K562 (cell line): Measurements from ENCODE around the gene NTM. TPM values are rescaled to one million over a fixed set of nuclear protein-coding genes. Genes with fewer than 3 reads are reported as not detected.

Source experiments
- ATAC-seq: fragments of 200-7000 bp; cut with Tn5 transposase; 3 replicates; pipeline ENCODE4 v1.9.1; 2020; ENCODE audit warnings: moderate library complexity
- BruUV-seq: library from RNA; stranded (reverse); fragments of 400-500 nt; replicated peaks from 2 replicates; lab custom pipeline; 2021; lab: Mats Ljungman, UMichigan
- CTCF ChIA-PET: fragments of 300-600 bp; formaldehyde crosslinking; extraction: SDS; loops from one replicate; lab custom pipeline; 2021; ENCODE audit warnings: low intra/inter-chr PET ratio; lab: Yijun Ruan, JAX
- POLR2A ChIA-PET: fragments of 300-600, 350-650 bp; sonication (Branson Sonifier 250); formaldehyde crosslinking; extraction: SDS; loops from one replicate; lab custom pipeline; 2021; ENCODE audit warnings: antibody characterized with exemption, inconsistent platforms; lab: Yijun Ruan, JAX
- DNase-seq, 4 experiments: peaks; one replicate each; pipeline versions ENCODE4 v3.0.0 to v3.0.0-alpha.2; 2011 to 2018; ENCODE audit warnings: low spot score in 3 of 4, mixed read lengths in 3 of 4; ENCODE audit errors: extremely low read depth in 1 of 4
- FAIRE-seq: peaks from 2 replicates; lab custom pipeline; 2011; peaks lifted over from hg19 to GRCh38; lab: Jason Lieb, UNC
- H2AFZ ChIP-seq: 2 replicates; pipeline ENCODE4 v1.6.0; 2011; ENCODE audit warnings: low read depth, low read length, control low read depth, inconsistent platforms
- H3K27ac ChIP-seq: fragments of 200-600 bp; 3 replicates; pipeline ENCODE4 v1.8.0; 2011; ENCODE audit warnings: low read depth, mild to moderate bottlenecking, control low read depth, inconsistent platforms, low read length, moderate library complexity, mixed read lengths; ENCODE audit errors: extremely low read depth
- H3K27me3 ChIP-seq, 2 experiments: fragments of 300-600 bp in 1 of 2; 2 replicates in 1 of 2; 3 replicates in 1 of 2; pipeline versions ENCODE4 v1.6.0 to v1.8.0; 2011; ENCODE audit warnings: inconsistent platforms in 2 of 2, low read length in 2 of 2, mild to moderate bottlenecking in 1 of 2, mixed read lengths in 1 of 2, moderate library complexity in 1 of 2; ENCODE audit not compliant: control insufficient read depth in 2 of 2, insufficient read depth in 2 of 2
- H3K36me3 ChIP-seq: fragments of 300-600 bp; 3 replicates; pipeline ENCODE4 v1.8.0; 2011; ENCODE audit warnings: mild to moderate bottlenecking, low read length, inconsistent platforms; ENCODE audit not compliant: control insufficient read depth, insufficient read depth
- H3K4me1 ChIP-seq, 2 experiments: fragments of 200-600 bp in 1 of 2; replicated peaks in 1 of 2; 2 replicates in 1 of 2; 3 replicates in 1 of 2; pipeline versions ENCODE4 v1.5.1 to v1.8.0; 2011; ENCODE audit warnings: inconsistent platforms in 2 of 2, low read length in 2 of 2, mild to moderate bottlenecking in 1 of 2, mixed read lengths in 1 of 2, moderate library complexity in 1 of 2; ENCODE audit not compliant: control insufficient read depth in 2 of 2, insufficient read depth in 2 of 2
- H3K4me2 ChIP-seq: 2 replicates; pipeline ENCODE4 v1.6.1; 2011; ENCODE audit warnings: low read length, control low read depth, inconsistent platforms, mixed read lengths; ENCODE audit not compliant: insufficient read depth
- H3K4me3 ChIP-seq: fragments of 200-600 bp; sonication (generic), shearing (Covaris generic); 2 replicates; pipeline ENCODE4 v1.5.1; 2016; ENCODE audit warnings: control low read depth, inconsistent platforms
- H3K79me2 ChIP-seq: fragments of 200-600 bp; 3 replicates; pipeline ENCODE4 v1.8.0; 2011; ENCODE audit warnings: low read length, inconsistent platforms; ENCODE audit not compliant: control insufficient read depth, insufficient read depth
- H3K9ac ChIP-seq, 2 experiments: 2 replicates each; pipeline versions ENCODE4 v1.6.0 to v1.6.1; 2011; ENCODE audit warnings: low read depth in 2 of 2, low read length in 2 of 2, control low read depth in 1 of 2, inconsistent platforms in 1 of 2, mild to moderate bottlenecking in 1 of 2, mixed read lengths in 1 of 2; ENCODE audit not compliant: insufficient read depth in 1 of 2
- H3K9me1 ChIP-seq: one replicate; pipeline ENCODE4 v1.6.0; 2011; ENCODE audit warnings: inconsistent platforms, mild to moderate bottlenecking, low read length, moderate library complexity; ENCODE audit not compliant: control insufficient read depth, insufficient read depth
- H3K9me3 ChIP-seq: replicated peaks from 2 replicates; pipeline ENCODE4 v1.5.1; 2011; ENCODE audit warnings: low read depth, low read length, inconsistent platforms; ENCODE audit not compliant: control insufficient read depth, insufficient read depth
- H4K20me1 ChIP-seq: replicated peaks from 2 replicates; pipeline ENCODE4 v1.6.1; 2011; ENCODE audit warnings: low read length, inconsistent platforms, mixed read lengths; ENCODE audit not compliant: control insufficient read depth, insufficient read depth
- BACH1 ChIP-seq: fragments of 200-800 bp; sonication (Bioruptor generic); IDR thresholded peaks from 2 replicates; pipeline ENCODE4 v1.6.1; 2016; ENCODE audit warnings: missing genetic modification characterization, missing compliant biosample characterization
- ETV1 ChIP-seq: fragments of 450-650 bp; conservative IDR thresholded peaks from 2 replicates; pipeline ENCODE4 v1.6.1; 2016; ENCODE audit warnings: missing genetic modification characterization, control low read depth, low read depth, missing compliant biosample characterization
- FOXJ2 ChIP-seq: fragments of 200-800 bp; sonication (Bioruptor generic); IDR thresholded peaks from 2 replicates; pipeline ENCODE4 v1.6.1; 2016; ENCODE audit warnings: missing genetic modification characterization, missing compliant biosample characterization
- GABPA ChIP-seq: fragments of 200-800 bp; sonication (Bioruptor generic); conservative IDR thresholded peaks from 2 replicates; pipeline ENCODE4 v1.6.1; 2016; ENCODE audit warnings: low read depth, missing genetic modification characterization, missing compliant biosample characterization
- HMBOX1 ChIP-seq: sonication (generic); IDR thresholded peaks from 2 replicates; pipeline ENCODE4 v1.6.1; 2016
- HMGN3 ChIP-seq: IDR thresholded peaks from 2 replicates; pipeline ENCODE4 v1.6.1; 2011; ENCODE audit warnings: borderline replicate concordance, low read depth, mild to moderate bottlenecking, mixed read lengths, low read length; ENCODE audit not compliant: insufficient read length; ENCODE audit errors: extremely low read depth
- KLF16 ChIP-seq: IDR thresholded peaks from 2 replicates; pipeline ENCODE4 v1.6.1; 2016; ENCODE audit warnings: antibody characterized with exemption
- NCOA2 ChIP-seq, 2 experiments: fragments of 450-650 bp; IDR thresholded peaks; 2 replicates each; pipeline ENCODE4 v1.6.1; 2018; ENCODE audit warnings: mild to moderate bottlenecking in 2 of 2, moderate library complexity in 1 of 2; ENCODE audit not compliant: partially characterized antibody in 2 of 2
- POLR2G ChIP-seq: fragments of 200-400 bp; formaldehyde crosslinking; IDR thresholded peaks from 2 replicates; pipeline ENCODE4 v1.6.1; 2017; ENCODE audit warnings: low read depth, mild to moderate bottlenecking, antibody characterized with exemption, low read length, moderate library complexity
- PYGO2 ChIP-seq: fragments of 450-650 bp; IDR thresholded peaks from 2 replicates; pipeline ENCODE4 v1.6.1; 2016; ENCODE audit warnings: mild to moderate bottlenecking, missing genetic modification characterization, moderate library complexity, missing compliant biosample characterization
- TAF7 ChIP-seq: fragments of 450-650 bp; IDR thresholded peaks from 2 replicates; pipeline ENCODE4 v1.6.1; 2016; ENCODE audit warnings: missing genetic modification characterization, missing compliant biosample characterization
- TFE3 ChIP-seq: fragments of 450-650 bp; formaldehyde crosslinking; IDR thresholded peaks from 2 replicates; pipeline ENCODE4 v1.4.0; 2020; ENCODE audit warnings: mild to moderate bottlenecking, mixed read lengths
- ZNF239 ChIP-seq: fragments of 250-450 bp; sonication (Bioruptor Pico); IDR thresholded peaks from 2 replicates; pipeline ENCODE4 v1.4.0; 2020; ENCODE audit warnings: mild to moderate bottlenecking
- ZNF316 ChIP-seq: fragments of 450-650 bp; IDR thresholded peaks from 2 replicates; pipeline ENCODE4 v1.6.1; 2016
- ZNF354B ChIP-seq: fragments of 250-450 bp; sonication (Bioruptor Pico); IDR thresholded peaks from 2 replicates; pipeline ENCODE4 v1.4.0; 2020
- ZNF384 ChIP-seq: IDR thresholded peaks from 2 replicates; pipeline ENCODE4 v1.6.1; 2012; ENCODE audit warnings: low read depth, low read length, improper control_type of control experiment
- ZNF431 ChIP-seq: sonication (generic); formaldehyde crosslinking; IDR thresholded peaks from 2 replicates; pipeline ENCODE4 v1.8.0; 2022; ENCODE audit warnings: mild to moderate bottlenecking, missing genetic modification reagents
- WGBS: fragments of 100-300 bp; shearing (Covaris generic); methylation state at CpG from one replicate; pipeline ENCODE4 v1.1.6; 2016; ENCODE audit warnings: low coverage, mixed read lengths; ENCODE audit not compliant: insufficient coverage; ENCODE audit errors: missing lambda C conversion rate; 5-methylcytosine and 5-hydroxymethylcytosine counted together
- in situ Hi-C: fragments of 300-500 bp; cut with MboI; formaldehyde crosslinking; loops from 4 replicates; pipeline ENCODE4 v1.15.0; 2018; ENCODE audit warnings: inconsistent platforms, mixed read lengths
- intact Hi-C: fragments of 100-400 bp; cut with micrococcal nuclease; formaldehyde crosslinking; loops from 2 replicates; pipeline ENCODE4 v1.14.2; 2022
- polyA plus RNA-seq, 8 experiments: library from polyadenylated mRNA; depleted of rRNA in 4 of 8; stranded (reverse) in 5 of 8; unstranded in 3 of 8; fragments of >200 nt; fragmentation: Nextera tagmentation in 2 of 8; fragmentation: Illumina TruSeq in 1 of 8; extraction: Ambion mirVana in 2 of 8; extraction: Trizol in 1 of 8; gene quantifications; 2 replicates each; pipeline versions ENCODE4 v1.2.1 to v1.2.3, GENCODE V29; 2011 to 2014; ENCODE audit warnings: inconsistent platforms in 1 of 8, missing spikeins in 1 of 8
- total RNA-seq, 7 experiments: library from RNA; depleted of rRNA in 6 of 7; stranded (reverse); fragments of >200 nt in 6 of 7; fragmentation: Illumina TruSeq in 2 of 7; extraction: Trizol in 2 of 7; gene quantifications; 2 replicates each; pipeline versions ENCODE4 v1.2.1 to v1.2.3, GENCODE V29; 2011 to 2021; ENCODE audit warnings: low replicate concordance in 1 of 7

Gene NTM
- total and polyA plus RNA-seq, 9 of the 15 experiments (the other 6 are each of a cell fraction or from before 2014, with no cell fraction given) = not detected

GRCh38 chr11:132101881-132102280, 731.5 kb downstream of the NTM start:
- no peak overlapping the region for H3K27ac ChIP-seq
- H3K36me3 ChIP-seq = no peaks in the 10 kb centered on the region
- TF ChIP-seq KLF16 = no peak
- TF ChIP-seq BACH1 (tag) = no peak
- no peak for TF ChIP-seq ZNF384
- no peak for TF ChIP-seq TAF7 (tag)
- no peak for TF ChIP-seq PYGO2 (tag)
- POLR2A ChIA-PET = no interaction called here
- 0% methylated on average over 3 of the region's 3 CpGs for WGBS
- H3K4me3 ChIP-seq = no peak overlapping the region
- H3K4me2 ChIP-seq = no peak overlapping the region
- in situ Hi-C loops = no loop called here
- H3K9me1 ChIP-seq = no peaks in the 10 kb centered on the region
- H4K20me1 ChIP-seq = no peaks in the 10 kb centered on the region
- H3K4me1 ChIP-seq = no peaks in the 10 kb centered on the region
- DNase-seq = no peak
- ATAC-seq = no peak
- no peak overlapping the region for H2AFZ ChIP-seq
- FAIRE-seq = no peak
- no TSS peak for BruUV-seq
- CTCF ChIA-PET = no interaction called here
- H3K27me3 ChIP-seq = no peaks in the 10 kb centered on the region
- no peak overlapping the region for H3K9ac ChIP-seq
- intact Hi-C loops = no loop called here
- H3K79me2 ChIP-seq = no peaks in the 10 kb centered on the region
- H3K9me3 ChIP-seq = no peaks in the 10 kb centered on the region

GRCh38 chr11:132103021-132103420, 732.6 kb downstream of the NTM start:
- POLR2A ChIA-PET = no interaction called here

More at GRCh38 chr11:132103021-132103420, 732.6 kb downstream of the NTM start:
- intact Hi-C loops (no loop called here), in situ Hi-C loops (no loop called here)
- CTCF ChIA-PET = no interaction called here
- FAIRE-seq (no peak), DNase-seq (no peak)
- TF ChIP-seq GABPA (tag) (no peak), ZNF431 (no peak), ZNF354B (CRISPR knock-in tag) (no peak), FOXJ2 (no peak), POLR2G (no peak), ZNF316 (no peak), HMBOX1 (no peak), NCOA2 (IDR thresholded peaks at IDR 0.05; ENCODE audit: partially characterized antibody in 2 of 2) (no peak), HMGN3 (no peak), ZNF239 (CRISPR knock-in tag) (no peak), ETV1 (no peak), TFE3 (no peak)
- TF ChIP-seq, all 486 proteins: peak for 0
- Histone ChIP-seq H3K36me3 (no peaks in the 10 kb centered on the region), H4K20me1 (no peaks in the 10 kb centered on the region), H3K27ac (no peak overlapping the region), H3K4me2 (no peak overlapping the region), H3K9ac (no peak overlapping the region), H3K4me1 (no peaks in the 10 kb centered on the region), H2AFZ (no peak overlapping the region), H3K79me2 (no peaks in the 10 kb centered on the region), H3K9me3 (no peaks in the 10 kb centered on the region), H3K27me3 (no peaks in the 10 kb centered on the region), H3K9me1 (no peaks in the 10 kb centered on the region), H3K4me3 (no peak overlapping the region)
- WGBS = 0% methylated on average over 10 of the region's 10 CpGs
- no peak for ATAC-seq
- BruUV-seq = no TSS peak
